ENCODE data around the gene TMEM192. TPM values are rescaled to one million over a fixed set of nuclear protein-coding genes. Genes with fewer than 3 reads are reported as not detected.
"Not testable (repeated sequence)": the region's sequence is repeated elsewhere in the genome, so short reads cannot be mapped to it uniquely, and the experiment has no call there.

The TMEM192 gene
- total and polyA plus RNA-seq, 2 of the 8 experiments (the other 6 are each of a cell fraction or from before 2014, with no cell fraction given): 7.3 to 10.9 TPM

DNA sequence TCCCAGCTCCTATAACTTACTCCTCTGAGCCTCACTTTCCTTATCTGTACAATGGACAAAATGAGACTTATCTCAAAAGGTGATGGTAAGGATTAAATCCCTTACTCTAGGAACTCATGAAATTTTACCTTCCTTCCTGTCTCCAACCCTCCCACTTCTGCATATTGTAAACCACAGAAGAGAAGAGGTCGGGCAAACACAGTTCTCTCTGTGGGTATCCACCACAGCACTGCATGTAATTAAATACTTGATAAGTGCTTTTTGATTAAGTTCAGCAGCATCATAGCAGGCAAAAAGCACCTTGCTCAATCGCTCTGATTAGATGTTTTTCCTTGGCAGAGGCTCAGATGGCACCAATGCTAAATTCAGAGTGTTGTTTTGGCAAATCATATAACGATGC, 17.3 kb upstream of the TMEM192 start (continued):
- TF ChIP-seq CBX5 (IDR thresholded peaks at IDR 0.05; ENCODE audit: low read depth, low read length): no peak
- TF ChIP-seq BACH1 (IDR thresholded peaks at IDR 0.05; ENCODE audit: low read length): no peak
- no peak for TF ChIP-seq SP4 (IDR thresholded peaks at IDR 0.05; ENCODE audit: low read length)
- no peak for TF ChIP-seq JUN (IDR thresholded peaks at IDR 0.05; ENCODE audit: low read depth, low read length)
- TF ChIP-seq SUZ12 (IDR thresholded peaks at IDR 0.05; ENCODE audit: low read length): no peak
- TF ChIP-seq NANOG (IDR thresholded peaks at IDR 0.05; ENCODE audit: insufficient read depth, low read depth, low read length, poor library complexity, severe bottlenecking): no peak

DNA sequence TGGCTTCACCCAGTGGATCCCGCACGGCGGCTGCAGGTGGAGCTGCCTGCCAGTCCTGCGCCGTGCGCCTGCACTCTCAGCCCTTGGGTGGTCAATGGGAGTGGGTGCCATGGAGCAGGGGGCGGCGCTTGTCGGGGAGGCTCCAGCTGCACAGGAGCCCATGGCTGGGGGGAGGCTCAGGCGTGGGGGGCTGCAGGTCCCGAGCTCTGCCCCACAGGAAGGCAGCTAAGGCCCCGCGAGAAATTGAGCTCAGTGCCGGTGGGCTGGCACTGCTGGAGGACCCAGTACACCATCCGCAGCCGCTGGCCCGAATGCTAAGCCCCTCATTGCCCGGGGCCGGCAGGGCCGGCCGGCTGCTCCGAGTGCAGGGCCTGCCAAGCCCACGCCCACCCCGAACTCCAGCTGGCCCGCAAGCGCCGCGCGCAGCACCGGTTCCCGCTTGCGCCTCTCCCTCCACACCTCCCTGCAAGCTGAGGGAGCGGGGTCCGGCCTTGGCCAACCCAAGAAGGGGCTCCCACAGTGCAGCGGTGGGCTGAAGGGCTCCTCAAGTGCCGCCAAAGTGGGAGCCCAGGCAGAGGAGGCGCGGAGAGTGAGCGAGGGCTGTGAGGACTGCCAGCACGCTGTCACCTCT, 13.3 kb upstream of the TMEM192 start:
- H3K23ac ChIP-seq (ENCODE audit: insufficient read length); H2AFZ ChIP-seq (ENCODE audit: low read length); H3K4me2 ChIP-seq (ENCODE audit: insufficient read depth in 1 of 2, low read depth in 2 of 2, low read length in 2 of 2); H2AK5ac ChIP-seq (ENCODE audit: low read depth, low read length); H3K14ac ChIP-seq (ENCODE audit: insufficient read length); H3K79me2 ChIP-seq (ENCODE audit: control insufficient read depth in 1 of 2, insufficient read depth in 2 of 2, low read length in 2 of 2); H2BK5ac ChIP-seq (ENCODE audit: low read depth, low read length); H2BK20ac ChIP-seq (ENCODE audit: low read length); H3K79me1 ChIP-seq (ENCODE audit: low read depth, low read length); H3K27me3 ChIP-seq (replicated peaks in 1 of 4; ENCODE audit: control insufficient read depth in 3 of 4, extremely low read depth in 1 of 4, insufficient read depth in 3 of 4, low read length in 3 of 4); H3K4ac ChIP-seq (replicated peaks; ENCODE audit: insufficient read length, low read depth, low read length); FAIRE-seq; H3K9me3 ChIP-seq (ENCODE audit: insufficient read depth in 2 of 2, low read depth in 1 of 2, low read length in 1 of 2); H2BK15ac ChIP-seq (ENCODE audit: low read length); H4K5ac ChIP-seq (ENCODE audit: insufficient read length, low read depth, low read length); H3K27ac ChIP-seq (ENCODE audit: low read depth, low read length); H4K91ac ChIP-seq (replicated peaks; ENCODE audit: insufficient read length, low read length); H3K18ac ChIP-seq (ENCODE audit: extremely low read depth, low read length); H4K8ac ChIP-seq (ENCODE audit: extremely low read depth, insufficient read depth, low read length); H3K36me3 ChIP-seq (ENCODE audit: control insufficient read depth in 2 of 4, insufficient read depth in 4 of 4, low read length in 3 of 4); H3K56ac ChIP-seq (replicated peaks; ENCODE audit: insufficient read length, low read depth, low read length); H2BK12ac ChIP-seq (ENCODE audit: low read depth, low read length); H4K20me1 ChIP-seq (replicated peaks in 1 of 2; ENCODE audit: control insufficient read depth in 1 of 2, insufficient read depth in 2 of 2, low read length in 2 of 2); H3K23me2 ChIP-seq (ENCODE audit: low read depth, low read length); H3K4me3 ChIP-seq (ENCODE audit: extremely low read depth in 1 of 4, insufficient read depth in 2 of 4, low read depth in 3 of 4, low read length in 4 of 4); H3K4me1 ChIP-seq (replicated peaks in 1 of 4; ENCODE audit: control insufficient read depth in 3 of 4, insufficient read depth in 4 of 4, low read length in 3 of 4); H2BK120ac ChIP-seq (replicated peaks; ENCODE audit: low read depth, low read length); H3K9ac ChIP-seq (replicated peaks in 1 of 4; ENCODE audit: extremely low read depth in 1 of 4, low read depth in 3 of 4, low read length in 3 of 4): not testable (repeated sequence)
- ChIA-PET CTCF (ENCODE audit: partially characterized antibody) (interaction anchor here (0.7 to 10.6 kb wide), 4 partner anchors 11 to 220 kb away, joined by 3 to 235 read pairs (median 8); partner anchors contain the start of genes MSMO1 and TMEM192), POLR2A (ENCODE audit: partially characterized antibody) (interaction anchor here (0.6 to 1.7 kb wide), 2 partner anchors 13 to 28 kb away, joined by 3 read pairs; partner anchors contain the start of gene TMEM192)
- DNase-seq (ENCODE audit: low read depth in 1 of 2, low spot score in 2 of 2): peak in 1 of 2 experiments; percentile 39
- 94% methylated on average over 37 of the region's 40 CpGs; no CpG with 5 or more reads in 1 of the 2 experiments for WGBS, 2 experiments (ENCODE audit: extremely low coverage in 1 of 2, insufficient coverage in 1 of 2, insufficient read length in 1 of 2, insufficient replicate concordance in 2 of 2, low coverage in 1 of 2, low lambda C conversion rate in 2 of 2, missing lambda C conversion rate in 1 of 2)

Measured in H1 (cell line).